Measurements from ENCODE around the gene ATG4C. TPM values are rescaled to one million over a fixed set of nuclear protein-coding genes. Genes with fewer than 3 reads are reported as not detected.

ATG4C gene
- total RNA-seq, 2 donors from 2014 or later: 23.8 to 32.8 TPM

- no peaks in the 10 kb centered on the region for H3K36me3 Mint-ChIP-seq (ENCODE audit: low read depth)
- WGBS, 2 experiments (ENCODE audit: insufficient coverage in 1 of 2, insufficient read length in 1 of 2): 95 to 96% methylated on average over 2 to 3 of the region's 3 CpGs
- H3K27ac Mint-ChIP-seq: no peak overlapping the region
- no peak for TF ChIP-seq CTCF (conservative IDR thresholded peaks at IDR 0.05)
- H3K27me3 Mint-ChIP-seq (ENCODE audit: insufficient read depth): peaks cover 2% of the 10 kb centered on the region
- peaks cover 5% of the 10 kb centered on the region for H3K4me1 Mint-ChIP-seq
- Histone ChIP-seq H3K4me3 (ENCODE audit: low read length) (no peak overlapping the region), H3K27me3 (ENCODE audit: control insufficient read depth, insufficient read depth, low read length, poor library complexity, severe bottlenecking) (no peaks in the 10 kb centered on the region), H3K27ac (ENCODE audit: low read depth, low read length) (no peak overlapping the region), H3K9me3 (ENCODE audit: control insufficient read depth, low read length) (no peaks in the 10 kb centered on the region), H3K4me1 (ENCODE audit: control insufficient read depth, insufficient read depth, low read length) (no peaks in the 10 kb centered on the region), H3K36me3 (ENCODE audit: control insufficient read depth, insufficient read depth, low read length) (no peaks in the 10 kb centered on the region), H3K9ac (ENCODE audit: extremely low read depth, low read length, poor library complexity, severe bottlenecking) (no peak overlapping the region)
- no peak overlapping the region for H3K4me3 Mint-ChIP-seq
- H3K9me3 Mint-ChIP-seq: peaks cover 7% of the 10 kb centered on the region
- no peak for DNase-seq
These were observed 92.6 kb downstream of the ATG4C start for GRCh38 chr1:62876535-62876934.

- no peak for DNase-seq
- no peak overlapping the region for H3K9ac ChIP-seq (ENCODE audit: extremely low read depth, low read length, poor library complexity, severe bottlenecking)
- Mint-ChIP-seq H3K9me3 (peaks cover 7% of the 10 kb centered on the region), H3K27ac (no peak overlapping the region), H3K36me3 (ENCODE audit: low read depth) (no peaks in the 10 kb centered on the region), H3K27me3 (ENCODE audit: insufficient read depth) (peaks cover 2% of the 10 kb centered on the region), H3K4me3 (no peak overlapping the region), H3K4me1 (peaks cover 10% of the 10 kb centered on the region)
- H3K36me3 ChIP-seq (ENCODE audit: control insufficient read depth, insufficient read depth, low read length): no peaks in the 10 kb centered on the region
- H3K27me3 ChIP-seq (ENCODE audit: control insufficient read depth, insufficient read depth, low read length, poor library complexity, severe bottlenecking): no peaks in the 10 kb centered on the region
- no peak for TF ChIP-seq CTCF (conservative IDR thresholded peaks at IDR 0.05)
- no peaks in the 10 kb centered on the region for H3K4me1 ChIP-seq (ENCODE audit: control insufficient read depth, insufficient read depth, low read length)
- no peak overlapping the region for H3K4me3 ChIP-seq (ENCODE audit: low read length)
- no peak overlapping the region for H3K27ac ChIP-seq (ENCODE audit: low read depth, low read length)
- WGBS, 2 experiments (ENCODE audit: insufficient coverage in 1 of 2, insufficient read length in 1 of 2): 91 to 100% methylated on average over 1 to 2 of the region's 2 CpGs
- H3K9me3 ChIP-seq (ENCODE audit: control insufficient read depth, low read length): no peaks in the 10 kb centered on the region
These were observed 93.6 kb downstream of the ATG4C start for GRCh38 chr1:62877579-62877978.

- 93% methylated on average over 1 of the region's 1 CpG; no CpG with 5 or more reads in 1 of the 2 experiments for WGBS, 2 experiments (ENCODE audit: insufficient coverage in 1 of 2, insufficient read length in 1 of 2)
- Histone ChIP-seq H3K27ac (ENCODE audit: low read depth, low read length) (no peak overlapping the region), H3K9me3 (ENCODE audit: control insufficient read depth, low read length) (no peaks in the 10 kb centered on the region), H3K36me3 (ENCODE audit: control insufficient read depth, insufficient read depth, low read length) (no peaks in the 10 kb centered on the region), H3K9ac (ENCODE audit: extremely low read depth, low read length, poor library complexity, severe bottlenecking) (no peak overlapping the region), H3K27me3 (ENCODE audit: control insufficient read depth, insufficient read depth, low read length, poor library complexity, severe bottlenecking) (no peaks in the 10 kb centered on the region), H3K4me1 (ENCODE audit: control insufficient read depth, insufficient read depth, low read length) (no peaks in the 10 kb centered on the region), H3K4me3 (ENCODE audit: low read length) (no peak overlapping the region)
- H3K4me3 Mint-ChIP-seq: no peak overlapping the region
- H3K36me3 Mint-ChIP-seq (ENCODE audit: low read depth): no peaks in the 10 kb centered on the region
- H3K27ac Mint-ChIP-seq: no peak overlapping the region
- H3K4me1 Mint-ChIP-seq: peaks cover 8% of the 10 kb centered on the region
- DNase-seq: no peak
- peaks cover 7% of the 10 kb centered on the region for H3K9me3 Mint-ChIP-seq
- H3K27me3 Mint-ChIP-seq (ENCODE audit: insufficient read depth): peaks cover 2% of the 10 kb centered on the region
- no peak for TF ChIP-seq CTCF (conservative IDR thresholded peaks at IDR 0.05)
These were observed 96.0 kb downstream of the ATG4C start for GRCh38 chr1:62879962-62880361.

All from endodermal cell (in vitro differentiated cells).